GM18520 (cell line): ENCODE measurements around the gene AFMID.
"Not testable (repeated sequence)": the region's sequence is repeated elsewhere in the genome, so short reads cannot be mapped to it uniquely, and the experiment has no call there.

Experiments
- ATAC-seq: cut with Tn5 transposase; IDR thresholded peaks from one replicate; pipeline ENCODE4 v1.9.1; 2021; ENCODE audit not compliant: unreplicated experiment

The AFMID gene, protein sequence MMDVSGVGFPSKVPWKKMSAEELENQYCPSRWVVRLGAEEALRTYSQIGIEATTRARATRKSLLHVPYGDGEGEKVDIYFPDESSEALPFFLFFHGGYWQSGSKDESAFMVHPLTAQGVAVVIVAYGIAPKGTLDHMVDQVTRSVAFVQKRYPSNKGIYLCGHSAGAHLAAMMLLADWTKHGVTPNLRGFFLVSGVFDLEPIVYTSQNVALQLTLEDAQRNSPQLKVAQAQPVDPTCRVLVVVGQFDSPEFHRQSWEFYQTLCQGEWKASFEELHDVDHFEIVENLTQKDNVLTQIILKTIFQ

DNA sequence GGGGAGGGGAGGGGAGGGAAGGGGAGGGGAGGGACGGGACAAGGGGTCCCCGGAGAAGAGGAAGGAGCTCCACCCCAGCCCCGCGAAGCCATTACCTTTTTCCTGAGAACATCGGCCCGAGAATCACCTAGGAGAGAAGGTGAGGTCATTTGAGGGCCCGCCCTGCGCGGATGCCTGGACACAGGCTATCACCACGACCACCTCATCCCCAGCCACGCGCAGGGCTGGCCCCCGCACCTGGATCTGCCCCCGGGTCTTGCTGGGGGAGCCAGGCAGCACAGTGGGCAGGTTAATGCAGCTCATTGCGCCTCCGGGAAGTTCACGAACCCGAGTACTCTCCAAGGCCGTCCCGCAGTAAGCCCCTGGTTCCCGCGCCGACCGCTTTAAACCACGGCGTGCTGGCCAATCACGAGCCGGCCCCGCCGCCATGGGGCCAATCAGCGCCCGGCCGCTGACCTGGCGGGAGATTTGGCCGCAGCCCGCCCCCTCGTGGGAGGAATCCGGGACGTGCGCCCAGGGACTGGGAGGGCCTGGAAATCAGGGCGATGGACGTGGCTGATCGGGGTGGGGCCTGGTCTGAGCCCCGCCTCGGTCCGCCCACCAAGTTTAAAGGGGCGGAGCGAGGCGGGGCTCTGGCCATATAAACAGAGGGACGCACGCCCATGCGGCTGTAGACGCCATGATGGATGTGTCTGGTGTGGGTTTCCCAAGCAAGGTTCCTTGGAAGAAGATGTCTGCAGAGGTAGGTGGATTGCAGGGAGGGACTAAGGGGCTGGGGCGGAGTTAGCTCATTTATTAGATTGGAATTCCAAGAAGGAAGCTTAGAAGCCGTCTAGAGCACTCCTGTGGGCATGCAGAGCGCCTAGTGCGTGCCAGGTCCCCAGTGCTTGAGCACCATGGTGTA lies at the start of gene AFMID, which contains the start of gene TK1:
Gene AFMID, plus strand, starts transcription at position 671 of the 904 bp plus-strand sequence. Its CDS starts 9 bp downstream, at position 680.
Gene TK1, minus strand, starts transcription at position 361 of the 904 bp plus-strand sequence. Its CDS starts 58 bp downstream, at position 303.
- peak; percentile 82 for ATAC-seq

- ATAC-seq = no peak
These were observed 49.6 kb upstream of the AFMID start for GRCh38 chr17:78137392-78138203.

DNA sequence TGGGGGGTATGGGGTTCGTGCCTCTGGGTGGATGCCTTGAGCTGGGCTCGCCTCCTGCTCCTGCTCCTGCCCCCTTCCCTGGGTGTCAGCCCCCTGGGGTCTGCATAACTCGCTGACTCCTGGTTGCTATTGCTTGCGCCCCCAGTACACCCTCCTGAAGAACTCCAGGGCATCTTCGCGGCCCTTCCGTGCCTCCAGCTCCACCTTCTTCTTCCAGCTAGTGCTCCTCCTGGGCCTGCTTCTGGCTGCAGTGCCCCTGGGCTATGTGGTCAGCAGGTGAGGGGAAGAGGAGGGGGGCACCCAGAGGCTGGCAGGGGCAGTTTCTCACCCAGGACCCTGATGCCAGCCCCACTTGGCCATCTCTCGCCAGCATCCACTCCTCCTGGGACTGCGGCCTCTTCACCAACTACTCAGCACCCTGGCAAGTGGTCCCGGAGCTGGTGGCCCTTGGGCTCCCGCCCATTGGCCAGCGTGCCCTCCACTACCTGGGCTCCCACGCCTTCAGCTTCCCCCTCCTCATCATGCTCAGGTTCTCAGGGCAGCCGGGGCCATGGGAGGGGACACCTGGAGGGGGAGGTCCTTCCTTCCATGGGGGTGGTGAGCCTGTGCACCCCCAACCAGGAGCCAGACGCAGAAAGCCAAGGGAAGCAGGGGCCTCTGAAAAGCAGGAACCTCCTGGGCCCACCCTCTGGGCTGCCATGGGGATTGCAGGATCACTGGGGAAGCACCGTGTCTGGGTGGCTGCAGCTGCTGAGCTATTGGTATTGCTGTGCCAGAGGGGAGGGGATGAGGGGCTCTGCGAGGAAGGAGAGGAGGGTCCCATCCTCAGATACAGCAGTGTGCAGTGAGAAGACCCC lies 48.7 kb upstream of the AFMID start:
- no peak for ATAC-seq

DNA sequence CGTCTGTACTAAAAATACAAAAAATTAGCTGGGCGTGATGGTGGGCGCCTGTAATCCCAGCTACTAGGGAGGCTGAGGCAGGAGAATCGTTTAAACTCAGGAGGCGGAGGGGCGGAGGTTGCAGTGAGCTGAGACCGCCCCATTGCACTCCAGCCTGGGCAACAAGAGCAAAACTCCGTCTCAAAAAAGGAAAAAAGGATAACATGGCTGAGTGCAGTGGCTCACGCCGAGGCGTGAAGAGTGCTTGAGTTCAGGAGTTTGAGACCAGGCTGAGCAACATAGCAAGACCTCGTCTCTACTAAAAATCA lies 47.3 kb upstream of the AFMID start:
- ATAC-seq = not testable (repeated sequence)

- ATAC-seq = peak; percentile 57
These were observed 46.8 kb upstream of the AFMID start for GRCh38 chr17:78140169-78141051.

DNA sequence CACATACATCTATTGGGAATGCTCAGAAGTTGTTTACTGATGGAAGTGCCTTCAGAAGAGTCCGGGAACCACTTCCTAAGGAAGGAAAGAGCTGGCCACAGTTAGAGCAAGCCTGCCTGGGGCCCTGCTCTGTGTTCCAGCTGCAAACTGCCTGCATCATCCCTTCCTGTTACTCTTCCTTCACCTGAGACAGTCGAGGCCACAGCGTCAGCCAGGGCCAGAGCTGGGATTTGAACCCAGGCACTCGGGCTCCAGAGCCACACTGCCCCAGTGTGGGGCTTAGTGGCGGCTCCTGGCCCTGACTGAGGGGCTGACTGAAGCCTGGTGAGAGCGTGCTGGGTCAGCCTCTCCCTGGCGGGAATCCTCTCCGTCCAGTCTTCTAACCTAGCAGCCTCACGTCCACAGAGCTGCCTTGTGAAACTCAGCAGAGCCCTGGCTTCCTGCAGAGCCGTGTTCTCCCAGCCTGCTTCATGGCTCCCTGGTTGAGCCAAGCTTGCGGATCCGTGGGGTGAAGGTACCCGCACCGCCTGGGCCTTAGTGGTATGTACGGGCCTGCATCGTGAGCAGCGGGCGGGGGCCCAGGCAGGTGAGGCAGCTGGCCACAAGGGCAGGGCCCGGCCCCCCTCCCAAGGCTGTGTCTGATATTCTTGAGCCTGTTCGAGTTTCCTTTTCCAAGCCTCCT lies 45.6 kb upstream of the AFMID start:
- no peak for ATAC-seq

- no peak for ATAC-seq
These were observed 44.9 kb upstream of the AFMID start for GRCh38 chr17:78142119-78142861.

GRCh38 chr17:78143214-78144146 lies 43.7 kb upstream of the AFMID start:
- no peak for ATAC-seq

DNA sequence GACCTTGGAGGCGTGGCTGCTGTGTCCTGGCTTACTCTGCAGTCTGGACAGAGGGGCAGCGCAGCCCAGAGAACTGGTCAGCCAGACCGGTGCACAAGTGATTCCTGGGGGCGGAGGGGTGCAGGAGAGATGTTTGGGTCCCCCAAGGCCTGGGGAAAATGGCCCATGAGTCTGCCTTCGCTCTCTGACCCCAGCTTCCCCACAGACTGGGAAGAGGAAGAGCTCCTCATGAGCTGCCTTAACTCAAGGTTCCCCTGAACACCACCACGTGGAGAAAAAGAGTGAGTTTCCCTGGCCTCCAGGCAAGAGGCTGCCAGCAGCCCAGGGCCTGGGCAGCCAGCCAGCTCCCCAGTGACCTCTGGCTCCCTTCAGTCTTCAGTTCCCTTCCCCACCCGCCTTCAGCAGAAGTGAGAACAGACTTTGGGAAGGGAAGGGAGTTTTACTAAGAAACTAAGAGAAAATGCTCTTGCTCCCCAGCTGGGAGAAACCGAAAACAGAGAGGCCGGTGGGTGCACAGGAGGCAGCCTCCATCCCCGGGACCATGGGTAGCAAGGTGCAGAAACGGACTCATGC lies 42.9 kb upstream of the AFMID start:
- ATAC-seq = no peak

DNA sequence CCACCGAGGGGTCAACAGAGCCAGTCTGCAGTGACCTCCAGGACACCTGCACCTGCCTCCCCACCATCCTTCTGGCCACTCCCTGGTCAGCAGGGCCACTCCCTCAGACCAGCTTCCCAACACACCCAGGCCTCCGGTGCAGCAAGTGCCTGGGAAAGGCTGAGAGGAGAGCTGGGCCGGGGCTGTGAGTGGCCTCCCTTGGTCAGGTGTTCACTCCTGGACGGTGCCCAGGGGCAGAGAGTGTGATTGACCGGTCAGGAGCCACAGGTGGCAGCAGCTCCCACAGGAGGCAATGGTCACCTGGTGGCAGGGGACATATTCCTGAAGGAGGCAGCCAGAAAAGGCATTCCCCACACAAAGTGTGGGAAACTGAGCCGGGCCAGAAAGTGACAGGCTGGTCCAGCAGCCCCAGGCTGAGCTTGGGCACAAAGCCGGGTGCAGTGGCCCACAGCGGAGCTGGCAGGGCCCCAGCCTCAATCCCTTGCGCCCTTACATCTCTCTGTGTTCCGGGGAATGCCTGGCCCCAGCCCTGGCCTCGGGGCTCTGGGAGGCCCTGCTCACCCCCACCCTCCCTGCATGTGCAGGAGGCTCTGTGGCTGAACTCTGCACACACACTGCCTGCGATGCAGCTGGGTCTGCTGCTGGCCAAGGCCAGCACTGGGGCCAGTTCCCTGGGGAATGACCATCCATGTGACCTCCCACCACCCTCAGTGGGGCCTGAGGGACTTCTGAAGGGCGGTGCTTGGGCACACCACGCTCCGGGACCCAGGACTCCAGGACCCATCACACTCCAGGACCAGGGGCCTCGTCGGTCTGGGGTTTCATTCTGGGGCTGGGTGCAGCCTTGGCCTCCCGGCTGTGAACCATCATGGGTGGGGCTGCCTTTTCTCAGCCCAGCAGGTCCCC lies 42.2 kb upstream of the AFMID start:
- ATAC-seq = no peak

DNA sequence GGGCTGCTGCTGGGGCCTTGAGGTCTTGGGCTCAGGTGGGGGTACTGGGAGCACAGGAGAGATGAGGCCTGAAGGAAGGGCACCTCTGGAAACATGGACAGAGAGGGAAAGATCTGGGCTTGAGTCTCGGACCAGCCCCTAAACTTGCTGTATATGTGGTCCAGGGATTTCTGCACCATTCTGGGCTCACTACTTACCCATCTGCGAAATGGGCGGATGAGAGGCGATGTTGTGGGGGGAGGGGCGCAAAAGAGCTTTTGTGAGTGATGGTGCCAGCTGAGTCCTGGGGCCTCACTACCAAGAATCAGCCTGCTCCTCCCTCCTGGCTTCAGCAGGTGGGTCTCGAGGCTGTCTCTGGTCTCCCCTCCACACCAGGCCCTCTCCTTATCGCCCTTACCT lies 40.7 kb upstream of the AFMID start:
- no peak for ATAC-seq

DNA sequence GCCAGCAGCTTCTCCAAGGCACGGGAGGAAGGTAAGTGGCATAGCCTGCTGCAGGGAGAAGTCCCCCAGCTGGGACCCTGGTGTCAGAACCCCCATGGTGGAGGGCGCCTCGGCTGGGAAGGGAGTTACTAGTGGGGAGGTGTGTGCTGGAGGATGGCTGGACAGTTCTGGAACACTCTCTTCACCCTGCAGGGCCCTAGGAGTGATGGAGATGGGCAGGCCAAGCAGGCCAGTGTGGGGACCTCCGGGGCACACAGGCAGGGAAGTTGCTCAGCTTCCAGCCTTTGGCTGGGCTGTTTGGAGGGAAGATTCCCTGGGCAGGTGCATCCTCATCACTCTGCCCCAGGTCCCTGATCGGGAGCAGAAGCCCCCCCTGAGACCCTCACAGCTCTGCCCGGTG lies 40.3 kb upstream of the AFMID start:
- ATAC-seq = no peak

DNA sequence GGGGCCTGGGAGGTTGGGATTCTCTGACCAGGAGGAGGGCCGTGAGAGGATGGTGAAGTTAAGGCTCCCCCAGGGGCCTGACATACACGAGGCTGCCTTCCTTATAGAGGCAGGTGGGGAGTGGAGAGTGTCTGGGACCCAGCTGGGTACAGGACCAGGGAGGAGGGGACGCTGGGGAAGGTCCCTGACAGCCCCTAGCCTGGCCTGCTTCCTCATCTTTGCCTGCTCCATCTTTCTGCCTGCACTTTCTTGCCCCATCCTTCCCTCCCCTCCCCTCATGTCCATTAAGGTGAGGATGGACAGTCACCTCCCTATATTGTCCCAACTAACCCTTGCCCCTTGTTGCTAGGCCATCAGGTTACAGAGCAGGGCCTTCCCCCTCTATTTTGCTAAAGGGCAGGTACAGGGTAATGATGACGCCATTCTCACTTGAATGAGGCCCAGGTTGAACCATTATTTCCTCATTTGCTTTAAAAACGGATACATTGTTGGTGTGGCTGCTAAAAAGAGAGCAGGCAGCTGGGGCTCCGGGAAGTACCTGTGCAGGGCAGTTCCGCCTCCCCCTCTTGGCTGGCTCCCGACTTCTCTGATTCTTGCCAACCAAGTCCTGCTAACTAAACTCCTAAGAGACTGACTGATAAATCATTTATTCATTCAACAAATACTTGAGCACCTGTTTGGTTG lies 39.7 kb upstream of the AFMID start:
- peak; percentile 37 for ATAC-seq

DNA sequence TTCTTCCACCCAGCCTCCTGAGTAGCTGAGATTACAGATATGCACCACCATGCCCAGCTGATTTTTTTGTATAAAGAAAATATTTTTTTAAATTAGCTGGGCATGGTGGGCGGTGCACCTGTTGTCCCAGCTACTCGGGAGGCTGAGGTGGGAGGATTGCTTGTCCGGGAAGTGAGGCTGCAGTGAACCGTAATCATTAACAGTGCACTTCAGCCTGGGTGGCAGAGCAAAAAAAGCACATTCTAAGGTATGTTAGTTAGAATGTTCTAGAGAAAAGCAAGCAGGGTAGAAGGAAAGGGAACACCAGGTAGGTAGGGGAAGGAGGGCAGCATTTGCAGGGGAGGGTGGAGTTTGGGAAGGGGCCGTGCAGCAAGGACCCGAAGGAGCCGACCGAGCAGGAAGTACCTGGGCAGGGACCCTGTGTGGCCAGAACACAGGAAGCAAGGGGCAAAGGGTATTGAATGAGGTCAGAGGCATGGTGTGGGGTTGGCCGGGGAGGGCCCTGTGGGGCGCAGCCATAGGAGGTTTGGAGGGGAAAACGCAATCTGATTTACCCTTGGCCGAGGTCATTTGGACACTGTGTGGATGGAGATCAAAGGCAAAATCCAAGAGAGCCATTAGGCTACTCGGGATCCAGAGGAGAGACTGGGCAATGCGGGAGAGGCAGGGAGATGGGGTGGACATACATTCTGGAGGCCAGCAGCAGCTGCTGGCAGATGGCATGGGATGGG lies 38.7 kb upstream of the AFMID start:
- no peak for ATAC-seq
